H9 (cell line): ENCODE results near the gene SULF2. TPM values are rescaled to one million over a fixed set of nuclear protein-coding genes. Genes with fewer than 3 reads are reported as not detected.
A peak's percentile ranks its signal among the peaks of the same experiment; 100 is the strongest.
"Not testable (repeated sequence)": the region's sequence is repeated elsewhere in the genome, so short reads cannot be mapped to it uniquely, and the experiment has no call there.

Source experiments
- DNase-seq: peaks from one replicate; pipeline ENCODE4 v3.0.0-alpha.2; 2017
- H2AFZ ChIP-seq: one replicate; pipeline ENCODE4 v1.6.1; 2013; ENCODE audit warnings: mild to moderate bottlenecking, low read length, control low read depth, moderate library complexity
- H2AK5ac ChIP-seq: 2 replicates; pipeline ENCODE4 v1.6.1; 2013; ENCODE audit warnings: low read length, control low read depth, mixed read lengths; ENCODE audit not compliant: insufficient read length
- H2BK120ac ChIP-seq: one replicate; pipeline ENCODE4 v1.6.1; 2013; ENCODE audit warnings: low read depth, mild to moderate bottlenecking, low read length, control low read depth, inconsistent platforms; ENCODE audit not compliant: poor library complexity, severe bottlenecking
- H2BK12ac ChIP-seq: 2 replicates; pipeline ENCODE4 v1.6.1; 2013; ENCODE audit warnings: low read length, control low read depth, mixed read lengths, low read depth; ENCODE audit not compliant: insufficient read length
- H2BK15ac ChIP-seq: 2 replicates; pipeline ENCODE4 v1.6.1; 2013; ENCODE audit warnings: low read depth, low read length, control low read depth
- H2BK20ac ChIP-seq: one replicate; pipeline ENCODE4 v1.6.1; 2013; ENCODE audit warnings: low read depth, mild to moderate bottlenecking, low read length, control low read depth, inconsistent platforms; ENCODE audit not compliant: poor library complexity, severe bottlenecking
- H2BK5ac ChIP-seq: 2 replicates; pipeline ENCODE4 v1.6.1; 2013; ENCODE audit warnings: low read length, control low read depth, mixed read lengths; ENCODE audit not compliant: insufficient read length
- H3K14ac ChIP-seq: 2 replicates; pipeline ENCODE4 v1.6.1; 2013; ENCODE audit warnings: low read length, control low read depth; ENCODE audit not compliant: insufficient read depth
- H3K18ac ChIP-seq: 2 replicates; pipeline ENCODE4 v1.6.1; 2013; ENCODE audit warnings: low read depth, mild to moderate bottlenecking, mixed read lengths, low read length, control low read depth; ENCODE audit not compliant: insufficient read length
- H3K23ac ChIP-seq: 2 replicates; pipeline ENCODE4 v1.6.1; 2013; ENCODE audit warnings: low read length, control low read depth, mixed read lengths, low read depth; ENCODE audit not compliant: insufficient read length
- H3K23me2 ChIP-seq: 2 replicates; pipeline ENCODE4 v1.6.1; 2013; ENCODE audit warnings: low read depth, mild to moderate bottlenecking, mixed read lengths, low read length, control low read depth; ENCODE audit not compliant: insufficient read length, poor library complexity, severe bottlenecking
- H3K27ac ChIP-seq: 2 replicates; pipeline ENCODE4 v1.5.1; 2013; ENCODE audit warnings: low read length, control low read depth, mixed read lengths, low read depth; ENCODE audit not compliant: insufficient read length
- H3K27me3 ChIP-seq: 2 replicates; pipeline ENCODE4 v1.6.1; 2013; ENCODE audit warnings: low read length, control low read depth, inconsistent platforms; ENCODE audit not compliant: insufficient read depth
- H3K4ac ChIP-seq: 2 replicates; pipeline ENCODE4 v1.6.1; 2013; ENCODE audit warnings: low read depth, mild to moderate bottlenecking, control low read depth, inconsistent platforms, low read length, moderate library complexity
- H3K4me1 ChIP-seq: 2 replicates; pipeline ENCODE4 v1.6.1; 2013; ENCODE audit warnings: low read length, control low read depth, inconsistent platforms; ENCODE audit not compliant: insufficient read depth
- H3K4me2 ChIP-seq: 2 replicates; pipeline ENCODE4 v1.6.1; 2013; ENCODE audit warnings: low read length, control low read depth, mixed read lengths; ENCODE audit not compliant: insufficient read length, insufficient read depth
- H3K56ac ChIP-seq: 2 replicates; pipeline ENCODE4 v1.6.1; 2013; ENCODE audit warnings: low read depth, mild to moderate bottlenecking, mixed read lengths, low read length, control low read depth; ENCODE audit not compliant: insufficient read length
- H3K79me1 ChIP-seq: 2 replicates; pipeline ENCODE4 v1.6.1; 2013; ENCODE audit warnings: low read depth, mild to moderate bottlenecking, moderate library complexity, low read length, control low read depth, inconsistent platforms; ENCODE audit not compliant: insufficient read depth, poor library complexity, severe bottlenecking
- H3K79me2 ChIP-seq: 2 replicates; pipeline ENCODE4 v1.6.1; 2013; ENCODE audit warnings: low read length, control low read depth, inconsistent platforms; ENCODE audit not compliant: insufficient read depth
- H3K9ac ChIP-seq: 2 replicates; pipeline ENCODE4 v1.6.1; 2013; ENCODE audit warnings: low read length, control low read depth, mixed read lengths; ENCODE audit not compliant: insufficient read length; ENCODE audit errors: extremely low read depth
- H3K9me3 ChIP-seq: one replicate; pipeline ENCODE4 v1.6.1; 2013; ENCODE audit warnings: low read depth, low read length, inconsistent platforms; ENCODE audit not compliant: control insufficient read depth
- H3T11ph ChIP-seq: one replicate; pipeline ENCODE4 v1.6.1; 2013; ENCODE audit warnings: mild to moderate bottlenecking, low read length, control low read depth, inconsistent platforms
- H4K20me1 ChIP-seq: one replicate; pipeline ENCODE4 v1.6.1; 2013; ENCODE audit not compliant: control insufficient read depth, insufficient read length, insufficient read depth
- H4K5ac ChIP-seq: 2 replicates; pipeline ENCODE4 v1.6.1; 2013; ENCODE audit warnings: low read depth, mild to moderate bottlenecking, mixed read lengths, low read length, control low read depth; ENCODE audit not compliant: insufficient read length
- H4K8ac ChIP-seq: replicated peaks from 2 replicates; pipeline ENCODE4 v1.6.1; 2013; ENCODE audit warnings: low read length, control low read depth, mixed read lengths, low read depth; ENCODE audit not compliant: insufficient read length
- H4K91ac ChIP-seq: 2 replicates; pipeline ENCODE4 v1.6.1; 2013; ENCODE audit warnings: low read depth, mild to moderate bottlenecking, moderate library complexity, mixed read lengths, low read length, control low read depth; ENCODE audit not compliant: insufficient read length
- H3K27ac Mint-ChIP-seq, 3 experiments: 2 replicates in 2 of 3; 3 replicates in 1 of 3; pipeline ENCODE4 v1.8.0; 2020 to 2021; ENCODE audit warnings: mixed read lengths in 3 of 3, mild to moderate bottlenecking in 1 of 3, moderate library complexity in 1 of 3
- H3K27me3 Mint-ChIP-seq: 2 replicates; pipeline ENCODE4 v1.8.0; 2021; ENCODE audit warnings: low read depth, mild to moderate bottlenecking, moderate library complexity, mixed read lengths
- H3K36me3 Mint-ChIP-seq, 3 experiments: 2 replicates in 2 of 3; 3 replicates in 1 of 3; pipeline ENCODE4 v1.8.0; 2020 to 2021; ENCODE audit warnings: low read depth in 3 of 3, mixed read lengths in 3 of 3; ENCODE audit not compliant: insufficient read depth in 1 of 3
- H3K4me1 Mint-ChIP-seq, 2 experiments: 2 replicates each; pipeline ENCODE4 v1.8.0; 2020; ENCODE audit warnings: mixed read lengths in 2 of 2
- H3K4me3 Mint-ChIP-seq, 2 experiments: 2 replicates in 1 of 2; 3 replicates in 1 of 2; pipeline ENCODE4 v1.8.0; 2020 to 2021; ENCODE audit warnings: mild to moderate bottlenecking in 2 of 2, mixed read lengths in 2 of 2, moderate library complexity in 1 of 2
- H3K9me3 Mint-ChIP-seq, 2 experiments: 2 replicates in 1 of 2; 3 replicates in 1 of 2; pipeline ENCODE4 v1.8.0; 2020; ENCODE audit warnings: mild to moderate bottlenecking in 2 of 2, mixed read lengths in 2 of 2, moderate library complexity in 1 of 2
- WGBS: extraction: QIAGEN DNeasy Blood & Tissue Kit; methylation state at CpG from one replicate; pipeline ENCODE4 v1.1.7; 2013; ENCODE audit warnings: missing lambda C conversion rate, low lambda C conversion rate, mixed read lengths; ENCODE audit not compliant: insufficient read length; ENCODE audit errors: extremely low coverage; 5-methylcytosine and 5-hydroxymethylcytosine counted together
- long read RNA-seq: library from polyadenylated mRNA; unstranded; transcript quantifications from one replicate; pipeline ENCODE4 v2.0.0, GENCODE V29; 2020
- total RNA-seq: library from RNA; stranded (reverse); gene quantifications from 2 replicates; pipeline ENCODE4 v1.2.1, GENCODE V29; 2021
- TF ChIP-seq, protein P1 (sequence below): fragments of 200-600 bp; sonication (generic); conservative IDR thresholded peaks from 3 replicates; pipeline ENCODE4 v1.8.0; 2021; ENCODE audit warnings: antibody characterized with exemption, mild to moderate bottlenecking

SULF2 gene
- 30.9 and 31.2 TPM in 2 replicates for total RNA-seq
- long read RNA-seq, partial matches to known transcripts, result 4 of 12 reads
- long read RNA-seq, other reads (novel, unspliced or antisense), result 8 of 12 reads

GRCh38 chr20:47785311-47785853 lies at the start of gene SULF2:
Gene SULF2, minus strand, starts transcription at chr20:47785481. Its CDS starts 28,118 bp downstream, at chr20:47757363.
- Histone ChIP-seq H2BK15ac (no peak within 1 kb of the TSS; the same call in 1 of the 2 replicates), H3K4me1 (peaks cover 3% of the 10 kb centered on the region), H2BK120ac (no peak within 1 kb of the TSS), H2BK20ac (no peak within 1 kb of the TSS), H2BK5ac (no peak within 1 kb of the TSS), H2AFZ (no peak within 1 kb of the TSS), H4K8ac (no peak within 1 kb of the TSS), H3K9ac (peak within 1 kb of the TSS; percentile 53), H3K23ac (no peak within 1 kb of the TSS), H3K14ac (peak within 1 kb of the TSS; percentile 69), H4K20me1 (peaks cover 4% of the 10 kb centered on the region), H2AK5ac (no peak within 1 kb of the TSS), H3K23me2 (peaks cover 10% of the 10 kb centered on the region), H3K79me2 (no peaks in the 10 kb centered on the region), H4K91ac (no peak within 1 kb of the TSS), H3K56ac (no peak within 1 kb of the TSS), H3K79me1 (no peaks in the 10 kb centered on the region), H3K27me3 (peaks cover 13% of the 10 kb centered on the region; the same call in 1 of the 2 replicates), H3K9me3 (no peaks in the 10 kb centered on the region), H3K18ac (peak within 1 kb of the TSS; percentile 22), H3K4ac (no peak within 1 kb of the TSS), H3T11ph (no peak within 1 kb of the TSS), H4K5ac (no peak within 1 kb of the TSS), H2BK12ac (no peak within 1 kb of the TSS), H3K4me2 (peak within 1 kb of the TSS; percentile 88), H3K27ac (no peak within 1 kb of the TSS)
- WGBS, result no CpG with 5 or more reads among the region's 82 CpGs
- H3K27me3 Mint-ChIP-seq, result peaks cover 45% of the 10 kb centered on the region
- no peak for DNase-seq
- H3K27ac Mint-ChIP-seq, result peak within 1 kb of the TSS in 1 of 3 experiments; percentile 87; a peak in 1 of 7 replicates
- peaks cover 32 to 33% of the 10 kb centered on the region in 2 experiments for H3K4me1 Mint-ChIP-seq
- no peaks in the 10 kb centered on the region; a peak in 1 of 5 replicates for H3K9me3 Mint-ChIP-seq
- peak within 1 kb of the TSS; percentile 75 to 94 for H3K4me3 Mint-ChIP-seq
- H3K36me3 Mint-ChIP-seq, result no peaks in the 10 kb centered on the region; a peak in 1 of 7 replicates
- TF ChIP-seq, protein P1, sequence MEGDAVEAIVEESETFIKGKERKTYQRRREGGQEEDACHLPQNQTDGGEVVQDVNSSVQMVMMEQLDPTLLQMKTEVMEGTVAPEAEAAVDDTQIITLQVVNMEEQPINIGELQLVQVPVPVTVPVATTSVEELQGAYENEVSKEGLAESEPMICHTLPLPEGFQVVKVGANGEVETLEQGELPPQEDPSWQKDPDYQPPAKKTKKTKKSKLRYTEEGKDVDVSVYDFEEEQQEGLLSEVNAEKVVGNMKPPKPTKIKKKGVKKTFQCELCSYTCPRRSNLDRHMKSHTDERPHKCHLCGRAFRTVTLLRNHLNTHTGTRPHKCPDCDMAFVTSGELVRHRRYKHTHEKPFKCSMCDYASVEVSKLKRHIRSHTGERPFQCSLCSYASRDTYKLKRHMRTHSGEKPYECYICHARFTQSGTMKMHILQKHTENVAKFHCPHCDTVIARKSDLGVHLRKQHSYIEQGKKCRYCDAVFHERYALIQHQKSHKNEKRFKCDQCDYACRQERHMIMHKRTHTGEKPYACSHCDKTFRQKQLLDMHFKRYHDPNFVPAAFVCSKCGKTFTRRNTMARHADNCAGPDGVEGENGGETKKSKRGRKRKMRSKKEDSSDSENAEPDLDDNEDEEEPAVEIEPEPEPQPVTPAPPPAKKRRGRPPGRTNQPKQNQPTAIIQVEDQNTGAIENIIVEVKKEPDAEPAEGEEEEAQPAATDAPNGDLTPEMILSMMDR, result no peak

DNA sequence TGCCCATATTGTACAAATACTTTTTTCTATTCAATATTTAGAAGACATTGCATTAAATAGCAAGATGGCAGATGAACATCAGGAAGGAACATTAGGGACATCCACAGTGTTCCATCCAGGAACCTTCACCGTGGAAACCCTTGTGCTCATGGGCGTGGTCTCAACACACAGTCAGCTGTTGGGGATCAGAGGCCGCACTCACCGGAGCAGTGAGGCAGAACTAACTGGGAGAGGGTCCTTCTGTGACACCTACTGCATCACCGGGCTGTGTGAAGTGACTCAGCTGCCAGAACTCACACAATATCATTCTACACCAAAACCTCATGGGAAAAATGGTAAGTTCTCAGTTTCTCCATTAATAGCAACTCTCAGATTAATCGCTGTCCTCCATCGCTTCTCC lies 46.4 kb upstream of the SULF2 start:
- WGBS, result no CpG with 5 or more reads among the region's 7 CpGs
- H2BK12ac ChIP-seq, H3K4me1 Mint-ChIP-seq, H4K8ac ChIP-seq, H2AK5ac ChIP-seq, H3K36me3 Mint-ChIP-seq, H3K4me1 ChIP-seq, H3K9me3 ChIP-seq, H3K9ac ChIP-seq, H2BK20ac ChIP-seq, H3K23me2 ChIP-seq, H3K14ac ChIP-seq, H3K4me2 ChIP-seq, H3K27me3 ChIP-seq, H3K79me1 ChIP-seq, H2AFZ ChIP-seq, H4K5ac ChIP-seq, H3K79me2 ChIP-seq, H3K23ac ChIP-seq, H3K27ac ChIP-seq, H4K20me1 ChIP-seq, H3K4me3 Mint-ChIP-seq, H3K4ac ChIP-seq, H3K27ac Mint-ChIP-seq, DNase-seq, H3T11ph ChIP-seq, H4K91ac ChIP-seq, H3K27me3 Mint-ChIP-seq, H2BK120ac ChIP-seq, H2BK5ac ChIP-seq, H2BK15ac ChIP-seq, H3K56ac ChIP-seq, H3K18ac ChIP-seq, H3K9me3 Mint-ChIP-seq: not testable (repeated sequence)
